Lower leg skin (tissue), 3 donors: Measurements from ENCODE around the gene IL3RA.

ENCODE experiments used
- POLR2A ChIP-seq, 2 donors: fragments of 450-650 bp; IDR thresholded peaks; one replicate each; pipeline ENCODE4 v1.6.1; 2016 to 2017; ENCODE audit warnings: antibody characterized with exemption in 2 of 2, mild to moderate bottlenecking in 1 of 2, moderate library complexity in 1 of 2
- TF ChIP-seq, protein P1 (sequence below), 3 donors: fragments of 450-650 bp; IDR thresholded peaks; one replicate each; pipeline ENCODE4 v1.5.1; 2016; ENCODE audit warnings: antibody characterized with exemption in 3 of 3, mild to moderate bottlenecking in 3 of 3, moderate library complexity in 2 of 3

DNA sequence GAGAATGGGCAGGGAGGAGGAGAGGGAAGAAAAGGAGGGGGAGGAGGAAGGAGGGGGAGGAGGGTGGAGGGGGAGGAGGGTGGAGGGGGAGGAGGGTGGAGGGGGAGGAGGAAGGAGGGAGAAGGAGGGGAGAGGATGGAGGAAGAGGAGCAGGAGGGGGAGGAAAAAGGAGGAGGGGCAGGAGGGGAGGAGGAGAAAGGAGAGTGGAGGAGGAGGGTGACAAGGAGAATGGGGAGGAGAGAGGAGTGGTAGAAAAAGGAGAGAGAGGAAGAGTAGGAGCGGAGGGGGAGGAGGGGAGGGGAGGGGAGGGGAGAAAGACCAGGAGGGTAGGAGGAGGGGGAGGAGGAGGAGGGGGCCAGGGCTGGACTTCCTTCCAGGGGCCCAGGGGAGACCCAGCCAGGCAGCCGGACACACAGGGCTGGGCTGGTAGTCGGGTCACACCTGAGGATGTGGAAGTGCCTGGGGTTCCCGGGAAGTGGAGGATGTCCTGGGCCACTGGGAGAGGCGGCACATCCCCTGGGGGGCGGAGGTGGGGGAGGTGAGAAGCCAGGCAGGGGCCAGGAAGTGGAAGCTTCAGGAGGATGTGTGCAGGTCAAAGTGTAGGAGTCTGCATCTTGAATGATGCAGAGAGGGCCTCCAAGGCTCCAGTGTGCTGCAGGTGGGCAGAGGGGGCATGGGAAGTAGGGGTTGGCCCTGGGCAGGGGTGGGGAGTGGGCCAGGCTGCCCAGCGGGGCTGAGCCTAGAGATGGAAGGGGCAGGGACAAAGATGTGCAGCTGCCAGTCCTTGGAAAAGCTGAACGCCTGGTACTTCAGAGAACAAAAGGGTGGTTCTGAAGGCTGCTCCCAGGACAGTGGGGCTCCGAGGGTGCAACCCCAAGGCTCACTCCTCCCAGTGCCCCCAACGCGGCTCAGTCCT, 18.8 kb downstream of the IL3RA start:
- TF ChIP-seq, protein P1, sequence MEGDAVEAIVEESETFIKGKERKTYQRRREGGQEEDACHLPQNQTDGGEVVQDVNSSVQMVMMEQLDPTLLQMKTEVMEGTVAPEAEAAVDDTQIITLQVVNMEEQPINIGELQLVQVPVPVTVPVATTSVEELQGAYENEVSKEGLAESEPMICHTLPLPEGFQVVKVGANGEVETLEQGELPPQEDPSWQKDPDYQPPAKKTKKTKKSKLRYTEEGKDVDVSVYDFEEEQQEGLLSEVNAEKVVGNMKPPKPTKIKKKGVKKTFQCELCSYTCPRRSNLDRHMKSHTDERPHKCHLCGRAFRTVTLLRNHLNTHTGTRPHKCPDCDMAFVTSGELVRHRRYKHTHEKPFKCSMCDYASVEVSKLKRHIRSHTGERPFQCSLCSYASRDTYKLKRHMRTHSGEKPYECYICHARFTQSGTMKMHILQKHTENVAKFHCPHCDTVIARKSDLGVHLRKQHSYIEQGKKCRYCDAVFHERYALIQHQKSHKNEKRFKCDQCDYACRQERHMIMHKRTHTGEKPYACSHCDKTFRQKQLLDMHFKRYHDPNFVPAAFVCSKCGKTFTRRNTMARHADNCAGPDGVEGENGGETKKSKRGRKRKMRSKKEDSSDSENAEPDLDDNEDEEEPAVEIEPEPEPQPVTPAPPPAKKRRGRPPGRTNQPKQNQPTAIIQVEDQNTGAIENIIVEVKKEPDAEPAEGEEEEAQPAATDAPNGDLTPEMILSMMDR (IDR thresholded peaks at IDR 0.05) = no peak
- no peak for TF ChIP-seq POLR2A (IDR thresholded peaks at IDR 0.05)
